ENCODE data around the gene TIMP4.

TIMP4 gene

GRCh38 chr3:12184541-12184940 lies 25.8 kb upstream of the TIMP4 start:
- DNase-seq, result no peak

DNA sequence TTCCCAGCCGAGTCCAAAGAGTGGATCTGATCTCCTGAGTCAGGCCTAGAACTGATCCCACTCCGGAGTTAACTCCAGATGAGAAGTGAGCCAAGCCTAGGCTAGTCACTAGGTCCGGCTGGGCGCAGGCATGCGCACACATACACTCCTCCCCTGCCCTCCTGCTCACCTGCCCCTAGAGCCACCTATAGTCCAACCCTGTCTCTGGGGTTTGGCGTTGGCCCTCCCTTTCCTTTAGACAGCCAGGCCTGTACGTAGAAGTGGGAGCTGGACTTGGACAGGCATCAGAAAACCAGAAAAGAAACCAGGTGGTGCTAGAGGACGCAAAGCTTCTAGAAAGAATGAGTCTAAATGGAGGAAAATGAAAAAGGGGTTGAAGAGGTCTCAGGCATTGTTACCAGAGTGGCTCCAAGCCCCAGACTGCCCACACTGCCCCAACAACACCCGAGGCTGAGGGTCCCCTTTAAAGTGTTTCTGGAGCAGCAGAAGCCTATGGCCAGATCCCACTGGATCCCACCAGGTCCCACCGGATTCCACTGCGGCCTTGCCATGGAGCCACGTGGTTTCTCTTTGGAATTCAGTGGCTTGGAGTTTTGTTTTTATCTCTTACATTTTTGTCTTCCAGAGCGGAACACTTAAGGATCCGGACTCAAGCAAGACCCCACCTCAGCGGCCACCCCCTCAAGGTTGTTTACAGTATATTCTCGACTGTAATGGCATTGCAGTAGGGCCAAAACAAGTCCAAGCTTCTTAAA lies 24.2 kb upstream of the TIMP4 start:
- DNase-seq, result no peak

DNA sequence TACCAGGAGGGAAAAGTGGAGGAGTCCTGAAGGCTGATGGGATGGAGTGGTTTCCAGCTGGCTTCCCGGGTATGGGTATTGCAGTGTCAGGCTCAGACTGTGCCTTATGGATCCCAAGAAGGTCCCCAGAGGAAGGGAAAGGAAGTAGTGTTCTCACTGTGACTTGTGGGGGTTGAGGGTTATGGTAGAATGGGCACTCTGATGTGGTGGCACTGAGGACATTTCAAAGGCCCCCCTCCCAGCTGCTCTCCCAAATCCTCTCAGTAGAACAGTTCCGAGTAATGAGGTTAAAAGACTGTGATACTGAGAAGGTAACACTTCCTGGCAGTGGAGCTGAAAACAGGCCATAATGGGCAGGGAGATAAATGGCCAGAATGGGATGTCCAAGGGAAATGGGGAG lies 23.1 kb upstream of the TIMP4 start:
- DNase-seq, result no peak

GRCh38 chr3:12181301-12181700 lies 22.6 kb upstream of the TIMP4 start:
- no peak for DNase-seq

- DNase-seq, result no peak
These were observed 21.9 kb upstream of the TIMP4 start for GRCh38 chr3:12180631-12181030.

GRCh38 chr3:12180218-12180617 lies 21.5 kb upstream of the TIMP4 start:
- DNase-seq, result no peak

DNA sequence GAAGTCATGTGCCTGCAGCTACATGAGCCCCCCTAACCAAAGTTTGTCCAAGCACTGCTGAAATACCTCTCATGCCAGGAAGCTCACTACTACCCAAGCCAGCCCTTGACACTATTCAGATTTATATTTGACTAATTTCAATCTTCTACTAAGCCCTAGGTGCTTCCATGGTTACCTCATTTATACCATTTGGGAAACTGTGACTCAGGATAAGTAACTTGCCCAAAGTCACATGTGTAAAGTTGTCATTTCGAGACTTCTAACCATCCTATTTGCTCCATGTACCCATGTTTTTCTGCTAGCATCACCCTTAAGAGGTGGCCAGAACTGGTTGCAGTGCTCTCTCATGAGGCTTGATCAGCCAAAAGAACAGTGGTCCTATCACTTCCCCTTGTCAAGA lies 20.7 kb upstream of the TIMP4 start:
- DNase-seq, result no peak

- DNase-seq, result no peak
These were observed 19.5 kb upstream of the TIMP4 start for GRCh38 chr3:12178091-12178820.

GRCh38 chr3:12177126-12177525 lies 18.4 kb upstream of the TIMP4 start:
- no peak for DNase-seq

DNA sequence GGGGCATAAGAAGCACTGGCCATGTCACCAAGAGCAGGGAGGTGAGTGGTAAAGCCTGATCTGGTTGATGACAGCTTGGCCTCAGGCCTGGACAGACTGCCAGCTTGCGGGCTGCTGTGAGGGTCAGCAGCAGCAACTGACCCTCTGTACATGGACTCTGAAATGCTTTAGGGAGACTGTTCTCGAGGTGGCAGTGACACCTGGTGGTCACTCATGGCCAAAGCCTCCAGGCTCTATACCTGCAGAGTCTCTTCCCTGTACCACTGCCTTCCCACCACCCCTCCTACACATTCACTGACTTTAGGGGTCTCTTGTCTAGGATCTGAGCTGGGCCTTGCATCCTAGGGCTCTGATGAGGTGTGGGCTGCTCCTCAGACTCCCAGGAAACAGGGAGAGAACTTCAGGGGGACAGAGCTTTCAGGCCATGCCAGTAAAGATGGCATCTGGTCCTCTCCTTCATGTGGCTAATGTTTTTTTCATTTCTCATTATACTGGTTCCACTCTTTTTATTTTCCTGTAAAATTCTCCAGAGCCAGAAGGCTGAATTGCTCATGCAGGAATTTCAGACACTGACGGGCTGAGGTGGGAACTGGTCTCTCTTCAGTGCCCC lies 17.2 kb upstream of the TIMP4 start:
- no peak for DNase-seq

- no peak for DNase-seq
These were observed 16.5 kb upstream of the TIMP4 start for GRCh38 chr3:12175137-12175593.

DNA sequence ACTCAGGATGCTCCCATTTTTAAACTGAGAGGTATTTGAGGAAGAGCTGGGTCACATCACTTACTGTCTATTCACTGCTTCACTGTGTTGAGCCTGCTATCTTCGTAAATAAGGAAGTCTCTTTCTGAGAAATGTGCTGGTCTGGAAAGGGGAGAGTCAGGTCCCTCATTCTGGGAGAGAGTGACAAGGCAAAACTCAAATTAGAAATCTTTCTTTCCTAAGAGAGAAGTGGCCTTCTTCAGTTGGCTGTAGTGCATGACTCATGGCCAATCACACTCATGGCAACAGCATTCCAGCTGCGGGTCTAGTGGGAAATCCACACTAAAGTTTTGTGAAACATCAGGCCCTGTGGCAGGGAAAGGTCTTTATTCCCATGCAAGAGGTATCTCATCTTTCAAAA lies 11.5 kb upstream of the TIMP4 start:
- no peak for DNase-seq

DNA sequence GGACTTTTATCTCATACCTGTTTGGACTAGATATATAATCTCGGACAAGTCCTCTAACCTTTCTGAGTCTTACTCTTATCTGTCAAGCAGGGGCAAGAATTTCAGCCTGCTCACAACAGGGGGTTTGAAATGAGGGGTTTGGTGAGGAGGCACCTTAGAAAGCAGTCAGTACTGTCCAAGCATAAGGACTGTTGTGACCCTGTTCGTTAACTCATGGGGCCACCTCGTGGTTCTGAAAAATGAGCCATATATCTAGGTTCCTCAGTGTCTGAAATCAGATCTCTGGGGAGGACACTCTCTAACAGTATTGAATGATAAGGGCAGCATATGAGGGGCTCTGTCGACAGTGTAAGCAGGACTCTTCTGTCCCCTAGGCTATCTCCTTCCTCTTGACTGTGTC lies 7.2 kb upstream of the TIMP4 start:
- no peak for DNase-seq

- DNase-seq, result peak; percentile 33
These were observed 502 bp upstream of the TIMP4 start for GRCh38 chr3:12159227-12159601.

GRCh38 chr3:12157026-12157425 lies 1.7 kb downstream of the TIMP4 start:
- DNase-seq, result no peak

GRCh38 chr3:12155828-12156227 lies 2.9 kb downstream of the TIMP4 start:
- DNase-seq, result no peak

DNA sequence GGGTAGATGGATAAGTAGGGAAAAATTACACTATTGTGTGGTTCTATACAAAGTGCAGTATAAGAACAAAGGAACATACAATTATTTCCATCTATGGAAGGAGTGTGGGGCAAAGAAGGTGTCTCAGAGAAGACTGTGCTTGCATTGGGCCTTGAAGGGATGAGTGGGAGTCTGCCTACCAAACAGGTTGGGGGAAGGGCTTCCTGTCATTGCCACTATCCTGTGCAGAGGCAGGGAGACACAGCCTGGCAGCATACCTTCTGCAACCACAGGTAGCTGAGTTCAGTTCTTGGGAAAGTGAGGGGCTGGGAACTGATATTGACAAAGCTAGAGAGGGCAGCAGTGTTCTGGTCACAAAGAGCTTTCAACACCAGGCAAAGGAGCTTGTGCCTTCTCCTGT lies 3.4 kb downstream of the TIMP4 start:
- DNase-seq, result no peak

GRCh38 chr3:12154151-12154550 lies 4.6 kb downstream of the TIMP4 start:
- no peak for DNase-seq

DNA sequence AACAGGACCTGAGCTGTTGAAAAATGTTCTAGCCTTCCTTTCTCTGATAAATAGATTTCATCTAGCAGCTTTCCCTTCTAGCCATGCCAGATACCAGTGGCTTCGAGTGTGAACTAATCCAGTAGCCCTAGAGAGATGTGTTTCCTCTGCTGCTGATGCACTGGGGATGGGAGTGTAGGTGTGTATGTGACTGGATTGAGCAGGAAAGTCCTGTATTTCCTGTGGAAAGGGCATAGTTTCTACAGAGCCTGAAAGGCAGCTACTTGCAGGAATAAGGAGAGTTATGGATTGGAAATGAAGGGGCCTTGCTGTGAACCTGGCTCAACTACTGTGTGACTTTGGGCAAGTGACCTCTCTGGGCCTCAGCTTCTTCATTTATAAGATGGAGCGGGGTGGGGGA lies 8.6 kb downstream of the TIMP4 start:
- DNase-seq, result no peak

- DNase-seq, result no peak
These were observed 9.7 kb downstream of the TIMP4 start for GRCh38 chr3:12149029-12149428.

DNA sequence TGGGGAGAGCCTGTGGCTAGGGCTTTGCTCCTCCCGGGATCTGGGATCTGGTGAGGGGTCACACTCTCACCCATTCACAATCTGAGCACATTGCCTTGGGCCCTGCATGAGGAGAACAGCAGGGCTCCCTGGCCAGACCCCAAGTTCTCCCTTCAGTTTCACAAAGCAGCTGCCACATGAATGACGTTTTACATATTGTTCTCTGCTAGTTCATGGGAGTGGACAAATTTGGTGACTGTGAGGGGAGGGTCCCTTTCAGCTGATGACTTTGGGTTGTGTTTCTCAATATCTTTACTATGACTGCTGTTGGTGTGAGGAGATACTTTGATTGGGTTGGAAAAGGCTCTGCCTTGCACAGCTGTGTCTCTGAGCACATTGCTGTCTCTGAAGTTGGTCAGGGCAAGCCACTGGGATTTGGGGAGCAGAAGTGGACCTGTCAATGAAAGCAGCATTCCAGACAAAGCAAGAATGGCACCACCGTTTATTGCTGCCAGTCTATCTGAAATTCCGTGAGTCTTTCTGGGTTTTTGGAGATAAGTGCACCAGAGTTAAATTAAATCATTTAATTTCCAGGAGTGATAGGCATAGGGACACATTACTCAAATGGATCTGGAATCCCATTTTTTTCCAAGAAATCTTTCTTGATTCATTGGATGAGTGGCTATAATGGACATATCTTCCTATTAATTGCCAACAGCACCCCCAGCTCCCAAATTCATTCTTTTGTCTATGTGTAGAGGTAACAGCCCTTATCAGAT lies 10.3 kb downstream of the TIMP4 start:
- DNase-seq, result no peak

DNA sequence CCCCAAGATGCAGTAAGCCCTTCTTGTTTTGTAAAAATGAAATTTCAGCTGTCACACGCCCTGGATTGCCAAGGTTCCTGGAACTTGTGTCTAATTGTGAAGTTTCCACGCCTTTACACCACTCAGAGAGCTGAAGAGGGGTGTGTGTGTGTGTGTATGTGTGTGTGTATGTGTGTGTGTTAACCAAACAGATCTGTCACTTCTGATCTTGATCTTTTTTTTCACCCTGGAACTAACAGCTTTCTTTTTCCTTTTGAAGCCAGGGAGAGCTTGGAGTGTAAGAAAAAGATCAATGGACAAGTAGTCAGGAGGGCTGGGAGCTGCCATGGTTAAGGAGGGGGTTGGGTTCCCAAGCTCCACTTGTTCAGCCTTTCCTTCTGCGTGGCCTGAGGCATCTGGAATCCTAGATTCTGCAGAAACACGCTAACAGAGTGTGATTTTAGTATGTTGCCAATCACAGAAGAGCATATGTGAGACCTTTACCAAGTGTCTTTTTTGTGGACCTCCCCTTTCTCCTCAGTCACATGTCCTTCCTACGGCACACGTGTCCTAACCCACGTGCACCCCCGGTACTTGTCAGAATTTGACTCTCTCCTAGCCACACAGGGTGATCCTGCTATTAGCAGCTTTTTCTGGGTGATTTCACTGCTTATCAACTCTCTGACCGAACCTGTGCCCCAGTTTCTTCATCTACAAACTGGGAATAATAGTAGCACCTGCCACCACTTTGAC lies 11.5 kb downstream of the TIMP4 start:
- no peak for DNase-seq
